WTC11 (cell line): ENCODE measurements around the gene UGT2A2. TPM values are rescaled to one million over a fixed set of nuclear protein-coding genes. Genes with fewer than 3 reads are reported as not detected.

Experiments used
- ATAC-seq: fragments of 200-7000 bp; cut with Tn5 transposase; 2 replicates; pipeline ENCODE4 v1.10.0; 2021; ENCODE audit warnings: mild to moderate bottlenecking, moderate library complexity
- CTCF ChIA-PET: fragments of 300-600 bp; sonication (Branson Sonifier 250); formaldehyde crosslinking; loops from one replicate; lab custom pipeline; 2021; ENCODE audit warnings: antibody characterized with exemption; lab: Charles Lee
- POLR2A ChIA-PET: fragments of 350-600 bp; sonication (Branson Sonifier 250); formaldehyde crosslinking; loops from one replicate; lab custom pipeline; 2021; ENCODE audit warnings: antibody characterized with exemption; lab: Charles Lee
- DNase-seq: peaks from one replicate; pipeline ENCODE4 v3.0.0; 2021; ENCODE audit warnings: low spot score
- H3K27ac Mint-ChIP-seq: 2 replicates; pipeline ENCODE4 v1.8.0; 2021; ENCODE audit warnings: mixed read lengths
- H3K27me3 Mint-ChIP-seq: 2 replicates; pipeline ENCODE4 v1.8.0; 2021; ENCODE audit warnings: low read depth, mild to moderate bottlenecking, moderate library complexity, mixed read lengths
- H3K36me3 Mint-ChIP-seq: 2 replicates; pipeline ENCODE4 v1.8.0; 2021; ENCODE audit warnings: mixed read lengths
- H3K4me1 Mint-ChIP-seq: 2 replicates; pipeline ENCODE4 v1.8.0; 2022; ENCODE audit warnings: mixed read lengths
- H3K4me3 Mint-ChIP-seq: 2 replicates; pipeline ENCODE4 v1.8.0; 2021; ENCODE audit warnings: mild to moderate bottlenecking, moderate library complexity, mixed read lengths
- H3K9me3 Mint-ChIP-seq: 2 replicates; pipeline ENCODE4 v1.8.0; 2021; ENCODE audit warnings: mixed read lengths
- AFF4 ChIP-seq: sonication (generic); formaldehyde crosslinking; IDR thresholded peaks from 2 replicates; pipeline ENCODE4 v1.8.1; 2023; ENCODE audit warnings: mild to moderate bottlenecking, missing genetic modification reagents, borderline replicate concordance
- AR ChIP-seq: fragments of 250-450 bp; sonication (Bioruptor Pico); IDR thresholded peaks from 2 replicates; pipeline ENCODE4 v1.9.0; 2021; ENCODE audit warnings: mild to moderate bottlenecking
- CREB1 ChIP-seq: sonication (generic); formaldehyde crosslinking; IDR thresholded peaks from 2 replicates; pipeline ENCODE4 v1.8.0; 2023; ENCODE audit warnings: mild to moderate bottlenecking, missing genetic modification reagents
- CREM ChIP-seq: sonication (generic); formaldehyde crosslinking; IDR thresholded peaks from 2 replicates; pipeline ENCODE4 v1.8.1; 2022; ENCODE audit warnings: mild to moderate bottlenecking, missing genetic modification reagents, moderate library complexity
- E2F1 ChIP-seq: sonication (generic); formaldehyde crosslinking; IDR thresholded peaks from 2 replicates; pipeline ENCODE4 v1.8.0; 2022; ENCODE audit warnings: mild to moderate bottlenecking, missing genetic modification reagents
- FOXJ3 ChIP-seq: sonication (generic); formaldehyde crosslinking; IDR thresholded peaks from 2 replicates; pipeline ENCODE4 v1.9.0; 2021; ENCODE audit warnings: missing genetic modification reagents, mild to moderate bottlenecking, borderline replicate concordance
- HMGXB4 ChIP-seq: sonication (generic); formaldehyde crosslinking; IDR thresholded peaks from 2 replicates; pipeline ENCODE4 v1.8.1; 2023; ENCODE audit warnings: mild to moderate bottlenecking, moderate library complexity, missing genetic modification reagents
- IRF2 ChIP-seq: sonication (generic); formaldehyde crosslinking; IDR thresholded peaks from 2 replicates; pipeline ENCODE4 v1.8.0; 2022; ENCODE audit warnings: low read depth, missing genetic modification reagents, borderline replicate concordance
- JAZF1 ChIP-seq: fragments of 250-450 bp; sonication (Bioruptor Pico); IDR thresholded peaks from 2 replicates; pipeline ENCODE4 v1.9.0; 2021; ENCODE audit warnings: moderate library complexity, mild to moderate bottlenecking, inconsistent platforms
- MAX ChIP-seq: sonication (generic); formaldehyde crosslinking; IDR thresholded peaks from 2 replicates; pipeline ENCODE4 v1.8.0; 2022; ENCODE audit warnings: mild to moderate bottlenecking, missing genetic modification reagents
- MXD4 ChIP-seq: fragments of 250-450 bp; sonication (Bioruptor Pico); IDR thresholded peaks from 2 replicates; pipeline ENCODE4 v1.8.0; 2021; ENCODE audit warnings: mild to moderate bottlenecking, moderate library complexity, borderline replicate concordance
- NR3C1 ChIP-seq: sonication (generic); formaldehyde crosslinking; conservative IDR thresholded peaks from 2 replicates; pipeline ENCODE4 v1.8.1; 2023; ENCODE audit warnings: low read depth, mild to moderate bottlenecking, missing genetic modification reagents
- SP1 ChIP-seq: sonication (generic); formaldehyde crosslinking; conservative IDR thresholded peaks from 2 replicates; pipeline ENCODE4 v1.8.1; 2022; ENCODE audit warnings: missing genetic modification reagents
- TP53 ChIP-seq: sonication (generic); formaldehyde crosslinking; IDR thresholded peaks from 2 replicates; pipeline ENCODE4 v1.8.1; 2023; ENCODE audit warnings: mild to moderate bottlenecking, missing genetic modification reagents
- USF2 ChIP-seq: sonication (generic); formaldehyde crosslinking; IDR thresholded peaks from 2 replicates; pipeline ENCODE4 v1.8.1; 2023; ENCODE audit warnings: mild to moderate bottlenecking, missing genetic modification reagents, moderate library complexity
- ZNF232 ChIP-seq: sonication (generic); formaldehyde crosslinking; IDR thresholded peaks from 2 replicates; pipeline ENCODE4 v1.8.0; 2022; ENCODE audit warnings: mild to moderate bottlenecking, missing genetic modification reagents
- ZNF281 ChIP-seq: sonication (generic); formaldehyde crosslinking; IDR thresholded peaks from 2 replicates; pipeline ENCODE4 v1.8.0; 2023; ENCODE audit warnings: mild to moderate bottlenecking, missing genetic modification reagents
- ZNF416 ChIP-seq: fragments of 250-450 bp; sonication (Bioruptor Pico); IDR thresholded peaks from 2 replicates; pipeline ENCODE4 v1.9.0; 2021; ENCODE audit warnings: mild to moderate bottlenecking, inconsistent platforms
- ZNF423 ChIP-seq: fragments of 250-450 bp; sonication (Bioruptor Pico); IDR thresholded peaks from 2 replicates; pipeline ENCODE4 v2.1.2; 2022; ENCODE audit warnings: mild to moderate bottlenecking, moderate library complexity
- total RNA-seq: library from RNA; stranded (reverse); gene quantifications from 3 replicates; pipeline ENCODE4 v1.2.3, GENCODE V29; 2021

UGT2A2 gene
- total RNA-seq, 1 experiment from 2014 or later: not detected

GRCh38 chr4:69658133-69658532 is 18.7 kb upstream of the UGT2A2 start:
- ChIA-PET CTCF (no interaction called here), POLR2A (no interaction called here)
- DNase-seq (no peak), ATAC-seq (no peak)
- peaks cover 7% of the 10 kb centered on the region for H3K27me3 Mint-ChIP-seq
- peaks cover 24% of the 10 kb centered on the region for H3K9me3 Mint-ChIP-seq
- peaks cover 20% of the 10 kb centered on the region for H3K36me3 Mint-ChIP-seq
- H3K4me3 Mint-ChIP-seq: no peak overlapping the region
- TF ChIP-seq IRF2 (CRISPR knock-in tag) (no peak), MAX (no peak), USF2 (CRISPR knock-in tag) (no peak)
- H3K4me1 Mint-ChIP-seq: peaks cover 9% of the 10 kb centered on the region
- H3K27ac Mint-ChIP-seq: no peak overlapping the region

GRCh38 chr4:69656653-69657158 is 17.3 kb upstream of the UGT2A2 start:
- no peak overlapping the region for H3K4me3 Mint-ChIP-seq
- peaks cover 1% of the 10 kb centered on the region; the same call in 1 of the 2 replicates for H3K27me3 Mint-ChIP-seq
- POLR2A ChIA-PET: no interaction called here
- H3K4me1 Mint-ChIP-seq: peaks cover 9% of the 10 kb centered on the region
- ATAC-seq: peak; percentile 81
- TF ChIP-seq FOXJ3 (no peak), ZNF423 (CRISPR knock-in tag) (0 out of 2 replicates have a peak, but pooled peaks have one; percentile 17), E2F1 (CRISPR knock-in tag) (no peak), ZNF416 (CRISPR knock-in tag) (no peak)
- TF ChIP-seq, all 79 proteins: peak for 1
- Mint-ChIP-seq H3K27ac (no peak overlapping the region), H3K36me3 (peaks cover 10% of the 10 kb centered on the region), H3K9me3 (peaks cover 12% of the 10 kb centered on the region)
- peak; percentile 11 for DNase-seq
- CTCF ChIA-PET: no interaction called here

- Mint-ChIP-seq H3K4me1 (peaks cover 9% of the 10 kb centered on the region), H3K4me3 (no peak within 1 kb of the TSS), H3K27ac (no peak within 1 kb of the TSS), H3K36me3 (peaks cover 3% of the 10 kb centered on the region; the same call in 1 of the 2 replicates), H3K27me3 (no peaks in the 10 kb centered on the region), H3K9me3 (no peaks in the 10 kb centered on the region)
- ATAC-seq (no peak), DNase-seq (no peak)
- CTCF ChIA-PET: no interaction called here
- POLR2A ChIA-PET: no interaction called here
- TF ChIP-seq CREB1 (CRISPR knock-in tag): no peak
- no peak for TF ChIP-seq ZNF416 (CRISPR knock-in tag)
- TF ChIP-seq JAZF1 (CRISPR knock-in tag): no peak
- TF ChIP-seq HMGXB4: no peak
- TF ChIP-seq NR3C1 (CRISPR knock-in tag): no peak
- no peak for TF ChIP-seq MXD4
- TF ChIP-seq TP53 (CRISPR knock-in tag): no peak
- no peak for TF ChIP-seq ZNF281 (CRISPR knock-in tag)
- no peak for TF ChIP-seq AFF4 (CRISPR knock-in tag)
- TF ChIP-seq SP1 (CRISPR knock-in tag): no peak
- no peak for TF ChIP-seq AR (CRISPR knock-in tag)
- no peak for TF ChIP-seq CREM (CRISPR knock-in tag)
- no peak for TF ChIP-seq ZNF232 (CRISPR knock-in tag)
Measured at GRCh38 chr4:69653147-69653546, 13.7 kb upstream of the UGT2A2 start, which contains the start of gene UGT2A1. Gene UGT2A1 (minus strand): TSS chr4:69653247. CDS start chr4:69647644, 5,603 bp downstream.
